Stimulated activated CD8-positive, alpha-beta memory T cell treated with anti-CD3 and anti-CD28 coated beads, Interleukin-7, amount 100 ng/mL, for 24 hours (primary cell): Measurements from ENCODE around the gene ARHGEF19.
"Not testable (repeated sequence)": the region's sequence is repeated elsewhere in the genome, so short reads cannot be mapped to it uniquely, and the experiment has no call there.

Experiments
- DNase-seq: peaks from one replicate; pipeline ENCODE4 v3.0.0-alpha.2; 2020; ENCODE audit warnings: low read depth

ARHGEF19 gene

GRCh38 chr1:16204216-16204615, 8.2 kb downstream of the ARHGEF19 start:
- no peak for DNase-seq

GRCh38 chr1:16203550-16203949, 8.9 kb downstream of the ARHGEF19 start:
- DNase-seq, result no peak

- no peak for DNase-seq
Observed at GRCh38 chr1:16202281-16203210, 9.9 kb downstream of the ARHGEF19 start.

GRCh38 chr1:16199700-16200099, 12.8 kb downstream of the ARHGEF19 start:
- no peak for DNase-seq

GRCh38 chr1:16199157-16199501, 13.3 kb downstream of the ARHGEF19 start:
- DNase-seq, result no peak

GRCh38 chr1:16198444-16199156, 13.9 kb downstream of the ARHGEF19 start:
- no peak for DNase-seq

GRCh38 chr1:16196874-16197273, 15.6 kb downstream of the ARHGEF19 start:
- no peak for DNase-seq

GRCh38 chr1:16196139-16196538, 16.3 kb downstream of the ARHGEF19 start:
- not testable (repeated sequence) for DNase-seq

GRCh38 chr1:16195518-16195905, 16.9 kb downstream of the ARHGEF19 start:
- no peak for DNase-seq

- DNase-seq, result no peak
Observed at GRCh38 chr1:16191916-16192546, 20.4 kb downstream of the ARHGEF19 start.

- no peak for DNase-seq
Observed at GRCh38 chr1:16191309-16191708, 21.1 kb downstream of the ARHGEF19 start.

- DNase-seq, result no peak
Observed at GRCh38 chr1:16189921-16190621, 22.4 kb downstream of the ARHGEF19 start.

GRCh38 chr1:16189003-16189402, 23.4 kb downstream of the ARHGEF19 start:
- no peak for DNase-seq

GRCh38 chr1:16187748-16188401, 24.6 kb downstream of the ARHGEF19 start:
- peak; percentile 56 for DNase-seq

GRCh38 chr1:16186655-16187235, 25.7 kb downstream of the ARHGEF19 start:
- DNase-seq, result no peak

- DNase-seq, result no peak
Observed at GRCh38 chr1:16184557-16185303, 27.7 kb downstream of the ARHGEF19 start.

- no peak for DNase-seq
Observed at GRCh38 chr1:16183765-16184556, 28.5 kb downstream of the ARHGEF19 start.

- no peak for DNase-seq
Observed at GRCh38 chr1:16183179-16183578, 29.3 kb downstream of the ARHGEF19 start.

- no peak for DNase-seq
Observed at GRCh38 chr1:16181887-16182719, 30.3 kb downstream of the ARHGEF19 start.
